ENCODE results near the gene RTN4RL2.

- TF ChIP-seq CTCF (IDR thresholded peaks at IDR 0.05) (no peak), POLR2A (IDR thresholded peaks at IDR 0.05) (no peak), EP300 (IDR thresholded peaks at IDR 0.05) (no peak)
These were observed 38.2 kb downstream of the RTN4RL2 start for GRCh38 chr11:57498540-57498939.

Data from ovary (tissue), 3 donors.